ENCODE measurements around the gene REELD1.

Gene REELD1

DNA sequence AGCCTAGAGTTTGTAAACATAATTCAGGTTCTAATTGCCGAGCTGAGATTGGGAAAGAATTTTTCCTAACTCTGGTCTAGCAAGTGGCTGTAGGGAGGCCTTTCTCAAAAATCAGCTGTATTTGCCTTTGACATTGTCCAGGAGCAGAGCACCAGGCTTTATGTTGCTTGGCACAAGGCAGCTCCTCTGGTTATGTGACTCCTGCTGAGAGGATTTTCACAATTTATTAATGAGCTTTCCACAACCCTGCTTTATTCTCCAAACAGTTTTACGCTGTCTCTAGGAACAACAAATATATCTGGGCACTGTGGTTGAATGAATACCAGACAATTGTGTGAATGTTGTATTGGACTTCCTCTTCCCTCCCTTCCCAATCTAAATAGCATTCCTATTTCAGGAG lies 23.9 kb upstream of the REELD1 start:
- Histone ChIP-seq H3K36me3 (ENCODE audit: insufficient read depth, low read length) (peaks cover 51% of the 10 kb centered on the region; the same call in 1 of the 2 replicates), H3K9me3 (ENCODE audit: insufficient read depth, low read depth, low read length) (no peaks in the 10 kb centered on the region), H3K4me2 (ENCODE audit: low read depth, low read length, poor library complexity, severe bottlenecking) (no peak overlapping the region), H3K4me3 (ENCODE audit: low read length, poor library complexity, severe bottlenecking) (no peak overlapping the region), H3K27me3 (ENCODE audit: insufficient read depth, low read length, poor library complexity, severe bottlenecking) (no peaks in the 10 kb centered on the region), H3K9me2 (replicated peaks; ENCODE audit: low read depth, low read length) (no peaks in the 10 kb centered on the region), H3F3A (ENCODE audit: low read depth) (no peaks in the 10 kb centered on the region), H3K9ac (ENCODE audit: low read depth, low read length, poor library complexity, severe bottlenecking) (no peak overlapping the region), H3K4me1 (ENCODE audit: insufficient read depth, low read length, poor library complexity, severe bottlenecking) (no peaks in the 10 kb centered on the region), H4K20me1 (ENCODE audit: insufficient read depth, low read length, poor library complexity, severe bottlenecking) (no peaks in the 10 kb centered on the region), H3K79me2 (ENCODE audit: insufficient read depth, low read length) (no peaks in the 10 kb centered on the region), H2AFZ (ENCODE audit: low read length) (no peak overlapping the region)
- no peak for TF ChIP-seq CTCF (conservative IDR thresholded peaks at IDR 0.05; ENCODE audit: low read length)
- no peak for TF ChIP-seq EZH2phosphoT487 (IDR thresholded peaks at IDR 0.05; ENCODE audit: borderline replicate concordance)

DNA sequence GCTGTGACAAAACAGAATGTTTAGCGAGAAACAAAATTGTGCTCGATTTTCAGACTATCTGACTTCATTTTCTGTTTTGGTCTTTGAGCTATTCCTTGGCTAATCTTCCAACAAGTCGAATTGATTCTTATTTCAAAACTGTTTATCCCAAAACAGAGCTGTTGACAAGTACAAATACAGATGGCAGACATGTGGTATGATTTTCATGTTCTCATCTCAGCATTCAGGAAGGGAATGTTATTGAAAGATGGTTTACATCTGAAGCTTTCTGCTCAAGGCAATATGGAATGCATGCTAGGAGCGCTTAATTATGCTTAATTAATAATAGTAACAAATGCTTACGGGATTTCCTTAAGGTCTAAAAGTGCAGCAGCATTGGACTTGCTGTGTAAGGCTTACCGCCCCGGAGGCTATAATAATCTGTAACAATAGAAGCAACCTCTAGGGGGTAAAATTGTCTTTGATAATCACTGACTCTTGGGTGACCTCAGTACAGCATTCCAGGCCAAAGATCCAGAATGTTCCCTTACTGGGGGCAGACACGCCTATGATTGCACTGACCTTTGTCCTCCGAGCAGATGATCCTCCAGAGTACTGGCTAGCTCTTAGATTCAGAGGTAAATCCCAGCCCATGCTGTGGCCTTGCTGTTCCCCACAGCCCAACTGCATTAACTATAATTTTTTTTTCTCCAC lies 22.4 kb upstream of the REELD1 start:
- TF ChIP-seq EZH2phosphoT487 (IDR thresholded peaks at IDR 0.05; ENCODE audit: borderline replicate concordance) (no peak), CTCF (conservative IDR thresholded peaks at IDR 0.05; ENCODE audit: low read length) (peak; percentile 30)
- H3K9me2 ChIP-seq (replicated peaks; ENCODE audit: low read depth, low read length) = no peaks in the 10 kb centered on the region
- no peaks in the 10 kb centered on the region for H4K20me1 ChIP-seq (ENCODE audit: insufficient read depth, low read length, poor library complexity, severe bottlenecking)
- H3F3A ChIP-seq (ENCODE audit: low read depth) = no peaks in the 10 kb centered on the region
- no peak overlapping the region for H3K9ac ChIP-seq (ENCODE audit: low read depth, low read length, poor library complexity, severe bottlenecking)
- H3K36me3 ChIP-seq (ENCODE audit: insufficient read depth, low read length) = peaks cover 47% of the 10 kb centered on the region; the same call in 1 of the 2 replicates
- no peak overlapping the region for H3K4me3 ChIP-seq (ENCODE audit: low read length, poor library complexity, severe bottlenecking)
- no peaks in the 10 kb centered on the region for H3K79me2 ChIP-seq (ENCODE audit: insufficient read depth, low read length)
- no peak overlapping the region for H2AFZ ChIP-seq (ENCODE audit: low read length)
- no peaks in the 10 kb centered on the region for H3K9me3 ChIP-seq (ENCODE audit: insufficient read depth, low read depth, low read length)
- H3K27me3 ChIP-seq (ENCODE audit: insufficient read depth, low read length, poor library complexity, severe bottlenecking) = no peaks in the 10 kb centered on the region
- no peak overlapping the region for H3K4me2 ChIP-seq (ENCODE audit: low read depth, low read length, poor library complexity, severe bottlenecking)
- H3K4me1 ChIP-seq (ENCODE audit: insufficient read depth, low read length, poor library complexity, severe bottlenecking) = no peaks in the 10 kb centered on the region

- TF ChIP-seq CTCF (conservative IDR thresholded peaks at IDR 0.05; ENCODE audit: low read length) = no peak
- no peak for TF ChIP-seq EZH2phosphoT487 (IDR thresholded peaks at IDR 0.05; ENCODE audit: borderline replicate concordance)
- H3K4me3 ChIP-seq (ENCODE audit: low read length, poor library complexity, severe bottlenecking) = no peak overlapping the region
- H4K20me1 ChIP-seq (ENCODE audit: insufficient read depth, low read length, poor library complexity, severe bottlenecking) = no peaks in the 10 kb centered on the region
- H3K9me2 ChIP-seq (replicated peaks; ENCODE audit: low read depth, low read length) = no peaks in the 10 kb centered on the region
- H3K4me1 ChIP-seq (ENCODE audit: insufficient read depth, low read length, poor library complexity, severe bottlenecking) = no peaks in the 10 kb centered on the region
- H3K9ac ChIP-seq (ENCODE audit: low read depth, low read length, poor library complexity, severe bottlenecking) = no peak overlapping the region
- no peaks in the 10 kb centered on the region for H3K79me2 ChIP-seq (ENCODE audit: insufficient read depth, low read length)
- no peaks in the 10 kb centered on the region for H3K9me3 ChIP-seq (ENCODE audit: insufficient read depth, low read depth, low read length)
- no peaks in the 10 kb centered on the region for H3F3A ChIP-seq (ENCODE audit: low read depth)
- no peak overlapping the region for H3K4me2 ChIP-seq (ENCODE audit: low read depth, low read length, poor library complexity, severe bottlenecking)
- H3K27me3 ChIP-seq (ENCODE audit: insufficient read depth, low read length, poor library complexity, severe bottlenecking) = no peaks in the 10 kb centered on the region
- H3K36me3 ChIP-seq (ENCODE audit: insufficient read depth, low read length) = peaks cover 30% of the 10 kb centered on the region; the same call in 1 of the 2 replicates
- H2AFZ ChIP-seq (ENCODE audit: low read length) = no peak overlapping the region
Observed at GRCh38 chr4:146193628-146194027, 20.7 kb upstream of the REELD1 start.

All from Loucy (cell line).